GM23338 (cell line): ENCODE results near the gene ASPSCR1. TPM values are rescaled to one million over a fixed set of nuclear protein-coding genes. Genes with fewer than 3 reads are reported as not detected.
A peak's percentile ranks its signal among the peaks of the same experiment; 100 is the strongest.

Experiments
- ATAC-seq: fragments of 200-7000 bp; cut with Tn5 transposase; 3 replicates; pipeline ENCODE4 v1.9.1; 2020
- DNase-seq: peaks from one replicate; pipeline ENCODE4 v3.0.0-alpha.2; 2015; ENCODE audit warnings: low spot score
- H2AFZ ChIP-seq: fragments of 200-600 bp; sonication (generic); 2 replicates; pipeline ENCODE4 v1.8.0; 2016; ENCODE audit warnings: antibody characterized with exemption, mild to moderate bottlenecking, moderate library complexity
- H3F3A ChIP-seq: fragments of 200-600 bp; sonication (generic); replicated peaks from 2 replicates; pipeline ENCODE4 v1.8.0; 2017; ENCODE audit warnings: antibody characterized with exemption, mixed run types, low read depth
- H3K27ac ChIP-seq: fragments of 200-600 bp; sonication (generic); 2 replicates; pipeline ENCODE4 v1.6.1; 2016; ENCODE audit warnings: low read depth
- H3K27me3 ChIP-seq: fragments of 200-600 bp; sonication (generic); 2 replicates; pipeline ENCODE4 v1.8.0; 2016; ENCODE audit warnings: mild to moderate bottlenecking, mixed run types, moderate library complexity; ENCODE audit not compliant: insufficient read depth
- H3K36me3 ChIP-seq: fragments of 200-600 bp; sonication (generic); 2 replicates; pipeline ENCODE4 v1.8.0; 2016; ENCODE audit warnings: mild to moderate bottlenecking; ENCODE audit not compliant: insufficient read depth
- H3K4me1 ChIP-seq: fragments of 200-600 bp; sonication (generic); 2 replicates; pipeline ENCODE4 v1.8.0; 2016; ENCODE audit warnings: mild to moderate bottlenecking, moderate library complexity; ENCODE audit not compliant: insufficient read depth
- H3K4me2 ChIP-seq: fragments of 200-600 bp; sonication (generic); 2 replicates; pipeline ENCODE4 v1.7.1; 2017; ENCODE audit warnings: mixed run types
- H3K4me3 ChIP-seq: fragments of 200-600 bp; sonication (generic); 2 replicates; pipeline ENCODE4 v1.6.1; 2016; ENCODE audit warnings: mixed run types
- H3K79me2 ChIP-seq: fragments of 200-600 bp; sonication (generic); replicated peaks from 2 replicates; pipeline ENCODE4 v1.8.0; 2017; ENCODE audit warnings: mild to moderate bottlenecking; ENCODE audit not compliant: insufficient read depth
- H3K9me2 ChIP-seq: fragments of 200-600 bp; sonication (generic); 2 replicates; pipeline ENCODE4 v1.8.0; 2017; ENCODE audit not compliant: insufficient read depth
- H4K20me1 ChIP-seq: fragments of 200-600 bp; sonication (generic); replicated peaks from 2 replicates; pipeline ENCODE4 v1.8.0; 2017; ENCODE audit warnings: mild to moderate bottlenecking; ENCODE audit not compliant: insufficient read depth
- H3K27ac Mint-ChIP-seq: 2 replicates; pipeline ENCODE4 v1.8.0; 2020; ENCODE audit warnings: inconsistent platforms, mild to moderate bottlenecking, moderate library complexity, mixed read lengths
- H3K27me3 Mint-ChIP-seq: 3 replicates; pipeline ENCODE4 v1.8.0; 2022; ENCODE audit warnings: low read depth, mild to moderate bottlenecking, moderate library complexity, mixed read lengths, inconsistent platforms; ENCODE audit not compliant: insufficient read depth, poor library complexity
- H3K36me3 Mint-ChIP-seq: 3 replicates; pipeline ENCODE4 v1.8.0; 2021; ENCODE audit warnings: low read depth, mild to moderate bottlenecking, inconsistent platforms, moderate library complexity, mixed read lengths
- H3K4me1 Mint-ChIP-seq: 3 replicates; pipeline ENCODE4 v1.8.0; 2020; ENCODE audit warnings: mild to moderate bottlenecking, inconsistent platforms, mixed read lengths
- H3K4me3 Mint-ChIP-seq: 3 replicates; pipeline ENCODE4 v1.8.0; 2021; ENCODE audit warnings: moderate library complexity, mild to moderate bottlenecking, inconsistent platforms, mixed read lengths
- H3K9me3 Mint-ChIP-seq: 3 replicates; pipeline ENCODE4 v1.8.0; 2020; ENCODE audit warnings: moderate library complexity, mild to moderate bottlenecking, inconsistent platforms, mixed read lengths
- CREB1 ChIP-seq: fragments of 250-450 bp; sonication (Bioruptor Pico); IDR thresholded peaks from 2 replicates; pipeline ENCODE4 v1.5.0; 2020; ENCODE audit warnings: low read depth, mild to moderate bottlenecking, moderate library complexity
- EZH2 ChIP-seq: fragments of 200-600 bp; sonication (generic); IDR thresholded peaks from one replicate; pipeline ENCODE4 v1.8.0; 2017; ENCODE audit warnings: antibody characterized with exemption, mild to moderate bottlenecking, low read depth; ENCODE audit not compliant: unreplicated experiment
- EZH2phosphoT487 ChIP-seq: fragments of 200-600 bp; sonication (generic); IDR thresholded peaks from one replicate; pipeline ENCODE4 v1.8.1; 2018; ENCODE audit warnings: antibody characterized with exemption; ENCODE audit not compliant: unreplicated experiment
- JUNB ChIP-seq: IDR thresholded peaks from one replicate; pipeline ENCODE4 v1.6.1; 2016; ENCODE audit warnings: antibody characterized with exemption; ENCODE audit not compliant: unreplicated experiment
- NANOG ChIP-seq: IDR thresholded peaks from 2 replicates; pipeline ENCODE4 v1.6.1; 2016; ENCODE audit warnings: antibody characterized with exemption, borderline replicate concordance
- POLR2AphosphoS5 ChIP-seq: IDR thresholded peaks from 2 replicates; pipeline ENCODE4 v1.6.1; 2016; ENCODE audit warnings: antibody characterized with exemption, low read depth
- STAT1 ChIP-seq: IDR thresholded peaks from one replicate; pipeline ENCODE4 v1.6.1; 2016; ENCODE audit warnings: antibody characterized with exemption; ENCODE audit not compliant: unreplicated experiment
- ZNF114 ChIP-seq: fragments of 250-450 bp; sonication (Bioruptor Pico); IDR thresholded peaks from 2 replicates; pipeline ENCODE4 v1.5.0; 2020; ENCODE audit warnings: mild to moderate bottlenecking, moderate library complexity
- ZNF331 ChIP-seq: fragments of 250-450 bp; sonication (Bioruptor Pico); IDR thresholded peaks from 2 replicates; pipeline ENCODE4 v1.5.0; 2020; ENCODE audit warnings: low read depth, mild to moderate bottlenecking, moderate library complexity
- polyA plus RNA-seq: library from polyadenylated mRNA; unstranded; fragments of >200 nt; fragmentation: Nextera tagmentation; extraction: Ambion mirVana; gene quantifications from 2 replicates; pipeline ENCODE4 v1.2.1, GENCODE V29; 2016
- total RNA-seq: library from RNA; depleted of rRNA; stranded (reverse); fragments of >200 nt; shearing (Covaris generic); gene quantifications from 2 replicates; pipeline ENCODE4 v1.2.3, GENCODE V29; 2014
- TF ChIP-seq, protein P1 (sequence below), 2 experiments: fragments of 200-600 bp in 1 of 2; sonication (generic) in 1 of 2; conservative IDR thresholded peaks; 2 replicates each; pipeline versions ENCODE4 v1.5.1 to v1.6.1; 2016 to 2017; ENCODE audit warnings: antibody characterized with exemption in 2 of 2, low read depth in 2 of 2, mild to moderate bottlenecking in 2 of 2, moderate library complexity in 1 of 2
- TF ChIP-seq, protein P2 (sequence below): IDR thresholded peaks from one replicate; pipeline ENCODE4 v1.6.1; 2018; ENCODE audit warnings: antibody characterized with exemption; ENCODE audit not compliant: unreplicated experiment
- TF ChIP-seq, protein P3 (sequence below): IDR thresholded peaks from 2 replicates; pipeline ENCODE4 v1.6.1; 2016; ENCODE audit warnings: antibody characterized with exemption
- TF ChIP-seq, protein P4 (sequence below): fragments of 250-450 bp; sonication (Bioruptor Pico); IDR thresholded peaks from 2 replicates; pipeline ENCODE4 v1.5.0; 2020; ENCODE audit warnings: mild to moderate bottlenecking, moderate library complexity

ASPSCR1 gene
- total and polyA plus RNA-seq, 2 experiments from 2014 or later: 44.2 to 46.9 TPM

DNA sequence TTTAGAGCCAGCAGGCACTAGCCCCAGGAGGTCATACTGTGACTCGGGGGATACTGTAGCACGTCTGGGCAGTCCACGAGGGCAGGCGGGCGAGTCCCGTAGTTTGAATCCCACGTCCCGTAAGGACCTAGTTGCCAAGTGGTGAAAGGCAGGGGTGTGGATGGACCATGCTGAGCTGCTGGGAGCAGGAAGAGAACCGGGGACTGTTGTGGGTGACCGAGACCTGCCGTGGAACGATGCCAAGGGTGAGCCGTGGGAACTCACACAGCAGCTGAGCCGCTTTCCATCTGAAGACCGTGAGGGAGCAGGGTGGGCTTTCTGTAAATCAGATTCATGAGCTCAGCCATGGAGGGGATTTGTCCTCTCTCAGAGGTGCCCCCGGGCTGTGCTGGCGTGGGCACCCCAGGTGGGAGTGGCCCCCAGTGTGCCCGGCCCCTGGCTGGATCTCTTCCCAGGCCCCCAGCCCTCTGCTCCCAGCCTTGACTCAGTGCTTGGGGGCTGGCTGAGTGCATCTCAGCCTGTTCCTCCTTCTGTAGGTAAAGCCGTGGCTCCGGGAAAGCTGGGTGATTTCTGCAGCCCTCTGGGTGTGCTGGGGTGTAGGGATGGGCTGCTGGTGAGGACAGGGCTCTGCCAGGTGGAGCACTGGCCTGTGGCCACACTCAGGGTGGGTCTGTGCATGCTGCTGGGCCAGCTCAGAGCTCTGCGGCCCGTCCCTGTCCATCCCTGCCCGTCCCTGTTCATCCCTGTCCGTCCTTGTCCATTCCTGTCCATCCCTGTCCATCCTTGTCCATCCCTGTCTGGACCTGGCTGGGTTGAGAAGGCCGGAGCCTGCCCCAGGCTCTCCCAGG is 13.6 kb downstream of the ASPSCR1 start:
- peaks cover 6% of the 10 kb centered on the region for H4K20me1 ChIP-seq
- TF ChIP-seq CREB1 (CRISPR knock-in tag): no peak
- no peak for TF ChIP-seq POLR2AphosphoS5
- TF ChIP-seq, protein P1, sequence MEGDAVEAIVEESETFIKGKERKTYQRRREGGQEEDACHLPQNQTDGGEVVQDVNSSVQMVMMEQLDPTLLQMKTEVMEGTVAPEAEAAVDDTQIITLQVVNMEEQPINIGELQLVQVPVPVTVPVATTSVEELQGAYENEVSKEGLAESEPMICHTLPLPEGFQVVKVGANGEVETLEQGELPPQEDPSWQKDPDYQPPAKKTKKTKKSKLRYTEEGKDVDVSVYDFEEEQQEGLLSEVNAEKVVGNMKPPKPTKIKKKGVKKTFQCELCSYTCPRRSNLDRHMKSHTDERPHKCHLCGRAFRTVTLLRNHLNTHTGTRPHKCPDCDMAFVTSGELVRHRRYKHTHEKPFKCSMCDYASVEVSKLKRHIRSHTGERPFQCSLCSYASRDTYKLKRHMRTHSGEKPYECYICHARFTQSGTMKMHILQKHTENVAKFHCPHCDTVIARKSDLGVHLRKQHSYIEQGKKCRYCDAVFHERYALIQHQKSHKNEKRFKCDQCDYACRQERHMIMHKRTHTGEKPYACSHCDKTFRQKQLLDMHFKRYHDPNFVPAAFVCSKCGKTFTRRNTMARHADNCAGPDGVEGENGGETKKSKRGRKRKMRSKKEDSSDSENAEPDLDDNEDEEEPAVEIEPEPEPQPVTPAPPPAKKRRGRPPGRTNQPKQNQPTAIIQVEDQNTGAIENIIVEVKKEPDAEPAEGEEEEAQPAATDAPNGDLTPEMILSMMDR (conservative IDR thresholded peaks at IDR 0.05; ENCODE audit: low read depth in 2 of 2): no peak
- no peak for TF ChIP-seq JUNB
- no peak for TF ChIP-seq NANOG
- TF ChIP-seq EZH2phosphoT487: no peak
- no peak for TF ChIP-seq EZH2
- TF ChIP-seq, protein P2, sequence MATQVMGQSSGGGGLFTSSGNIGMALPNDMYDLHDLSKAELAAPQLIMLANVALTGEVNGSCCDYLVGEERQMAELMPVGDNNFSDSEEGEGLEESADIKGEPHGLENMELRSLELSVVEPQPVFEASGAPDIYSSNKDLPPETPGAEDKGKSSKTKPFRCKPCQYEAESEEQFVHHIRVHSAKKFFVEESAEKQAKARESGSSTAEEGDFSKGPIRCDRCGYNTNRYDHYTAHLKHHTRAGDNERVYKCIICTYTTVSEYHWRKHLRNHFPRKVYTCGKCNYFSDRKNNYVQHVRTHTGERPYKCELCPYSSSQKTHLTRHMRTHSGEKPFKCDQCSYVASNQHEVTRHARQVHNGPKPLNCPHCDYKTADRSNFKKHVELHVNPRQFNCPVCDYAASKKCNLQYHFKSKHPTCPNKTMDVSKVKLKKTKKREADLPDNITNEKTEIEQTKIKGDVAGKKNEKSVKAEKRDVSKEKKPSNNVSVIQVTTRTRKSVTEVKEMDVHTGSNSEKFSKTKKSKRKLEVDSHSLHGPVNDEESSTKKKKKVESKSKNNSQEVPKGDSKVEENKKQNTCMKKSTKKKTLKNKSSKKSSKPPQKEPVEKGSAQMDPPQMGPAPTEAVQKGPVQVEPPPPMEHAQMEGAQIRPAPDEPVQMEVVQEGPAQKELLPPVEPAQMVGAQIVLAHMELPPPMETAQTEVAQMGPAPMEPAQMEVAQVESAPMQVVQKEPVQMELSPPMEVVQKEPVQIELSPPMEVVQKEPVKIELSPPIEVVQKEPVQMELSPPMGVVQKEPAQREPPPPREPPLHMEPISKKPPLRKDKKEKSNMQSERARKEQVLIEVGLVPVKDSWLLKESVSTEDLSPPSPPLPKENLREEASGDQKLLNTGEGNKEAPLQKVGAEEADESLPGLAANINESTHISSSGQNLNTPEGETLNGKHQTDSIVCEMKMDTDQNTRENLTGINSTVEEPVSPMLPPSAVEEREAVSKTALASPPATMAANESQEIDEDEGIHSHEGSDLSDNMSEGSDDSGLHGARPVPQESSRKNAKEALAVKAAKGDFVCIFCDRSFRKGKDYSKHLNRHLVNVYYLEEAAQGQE: no peak
- TF ChIP-seq, protein P3, sequence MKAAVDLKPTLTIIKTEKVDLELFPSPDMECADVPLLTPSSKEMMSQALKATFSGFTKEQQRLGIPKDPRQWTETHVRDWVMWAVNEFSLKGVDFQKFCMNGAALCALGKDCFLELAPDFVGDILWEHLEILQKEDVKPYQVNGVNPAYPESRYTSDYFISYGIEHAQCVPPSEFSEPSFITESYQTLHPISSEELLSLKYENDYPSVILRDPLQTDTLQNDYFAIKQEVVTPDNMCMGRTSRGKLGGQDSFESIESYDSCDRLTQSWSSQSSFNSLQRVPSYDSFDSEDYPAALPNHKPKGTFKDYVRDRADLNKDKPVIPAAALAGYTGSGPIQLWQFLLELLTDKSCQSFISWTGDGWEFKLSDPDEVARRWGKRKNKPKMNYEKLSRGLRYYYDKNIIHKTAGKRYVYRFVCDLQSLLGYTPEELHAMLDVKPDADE: no peak
- TF ChIP-seq, protein P4, sequence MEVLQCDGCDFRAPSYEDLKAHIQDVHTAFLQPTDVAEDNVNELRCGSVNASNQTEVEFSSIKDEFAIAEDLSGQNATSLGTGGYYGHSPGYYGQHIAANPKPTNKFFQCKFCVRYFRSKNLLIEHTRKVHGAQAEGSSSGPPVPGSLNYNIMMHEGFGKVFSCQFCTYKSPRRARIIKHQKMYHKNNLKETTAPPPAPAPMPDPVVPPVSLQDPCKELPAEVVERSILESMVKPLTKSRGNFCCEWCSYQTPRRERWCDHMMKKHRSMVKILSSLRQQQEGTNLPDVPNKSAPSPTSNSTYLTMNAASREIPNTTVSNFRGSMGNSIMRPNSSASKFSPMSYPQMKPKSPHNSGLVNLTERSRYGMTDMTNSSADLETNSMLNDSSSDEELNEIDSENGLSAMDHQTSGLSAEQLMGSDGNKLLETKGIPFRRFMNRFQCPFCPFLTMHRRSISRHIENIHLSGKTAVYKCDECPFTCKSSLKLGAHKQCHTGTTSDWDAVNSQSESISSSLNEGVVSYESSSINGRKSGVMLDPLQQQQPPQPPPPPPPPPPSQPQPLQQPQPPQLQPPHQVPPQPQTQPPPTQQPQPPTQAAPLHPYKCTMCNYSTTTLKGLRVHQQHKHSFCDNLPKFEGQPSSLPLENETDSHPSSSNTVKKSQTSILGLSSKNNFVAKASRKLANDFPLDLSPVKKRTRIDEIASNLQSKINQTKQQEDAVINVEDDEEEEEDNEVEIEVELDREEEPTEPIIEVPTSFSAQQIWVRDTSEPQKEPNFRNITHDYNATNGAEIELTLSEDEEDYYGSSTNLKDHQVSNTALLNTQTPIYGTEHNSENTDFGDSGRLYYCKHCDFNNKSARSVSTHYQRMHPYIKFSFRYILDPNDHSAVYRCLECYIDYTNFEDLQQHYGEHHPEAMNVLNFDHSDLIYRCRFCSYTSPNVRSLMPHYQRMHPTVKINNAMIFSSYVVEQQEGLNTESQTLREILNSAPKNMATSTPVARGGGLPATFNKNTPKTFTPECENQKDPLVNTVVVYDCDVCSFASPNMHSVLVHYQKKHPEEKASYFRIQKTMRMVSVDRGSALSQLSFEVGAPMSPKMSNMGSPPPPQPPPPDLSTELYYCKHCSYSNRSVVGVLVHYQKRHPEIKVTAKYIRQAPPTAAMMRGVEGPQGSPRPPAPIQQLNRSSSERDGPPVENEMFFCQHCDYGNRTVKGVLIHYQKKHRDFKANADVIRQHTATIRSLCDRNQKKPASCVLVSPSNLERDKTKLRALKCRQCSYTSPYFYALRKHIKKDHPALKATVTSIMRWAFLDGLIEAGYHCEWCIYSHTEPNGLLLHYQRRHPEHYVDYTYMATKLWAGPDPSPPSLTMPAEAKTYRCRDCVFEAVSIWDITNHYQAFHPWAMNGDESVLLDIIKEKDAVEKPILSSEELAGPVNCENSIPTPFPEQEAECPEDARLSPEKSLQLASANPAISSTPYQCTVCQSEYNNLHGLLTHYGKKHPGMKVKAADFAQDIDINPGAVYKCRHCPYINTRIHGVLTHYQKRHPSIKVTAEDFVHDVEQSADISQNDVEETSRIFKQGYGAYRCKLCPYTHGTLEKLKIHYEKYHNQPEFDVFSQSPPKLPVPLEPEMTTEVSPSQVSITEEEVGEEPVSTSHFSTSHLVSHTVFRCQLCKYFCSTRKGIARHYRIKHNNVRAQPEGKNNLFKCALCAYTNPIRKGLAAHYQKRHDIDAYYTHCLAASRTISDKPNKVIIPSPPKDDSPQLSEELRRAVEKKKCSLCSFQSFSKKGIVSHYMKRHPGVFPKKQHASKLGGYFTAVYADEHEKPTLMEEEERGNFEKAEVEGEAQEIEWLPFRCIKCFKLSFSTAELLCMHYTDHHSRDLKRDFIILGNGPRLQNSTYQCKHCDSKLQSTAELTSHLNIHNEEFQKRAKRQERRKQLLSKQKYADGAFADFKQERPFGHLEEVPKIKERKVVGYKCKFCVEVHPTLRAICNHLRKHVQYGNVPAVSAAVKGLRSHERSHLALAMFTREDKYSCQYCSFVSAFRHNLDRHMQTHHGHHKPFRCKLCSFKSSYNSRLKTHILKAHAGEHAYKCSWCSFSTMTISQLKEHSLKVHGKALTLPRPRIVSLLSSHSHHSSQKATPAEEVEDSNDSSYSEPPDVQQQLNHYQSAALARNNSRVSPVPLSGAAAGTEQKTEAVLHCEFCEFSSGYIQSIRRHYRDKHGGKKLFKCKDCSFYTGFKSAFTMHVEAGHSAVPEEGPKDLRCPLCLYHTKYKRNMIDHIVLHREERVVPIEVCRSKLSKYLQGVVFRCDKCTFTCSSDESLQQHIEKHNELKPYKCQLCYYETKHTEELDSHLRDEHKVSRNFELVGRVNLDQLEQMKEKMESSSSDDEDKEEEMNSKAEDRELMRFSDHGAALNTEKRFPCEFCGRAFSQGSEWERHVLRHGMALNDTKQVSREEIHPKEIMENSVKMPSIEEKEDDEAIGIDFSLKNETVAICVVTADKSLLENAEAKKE (CRISPR knock-in tag): no peak
- TF ChIP-seq ZNF331 (CRISPR knock-in tag): no peak
- TF ChIP-seq ZNF114: no peak
- TF ChIP-seq STAT1: no peak
- Mint-ChIP-seq H3K27me3 (peaks cover 12% of the 10 kb centered on the region), H3K36me3 (peaks cover 14% of the 10 kb centered on the region), H3K4me1 (peaks cover 27% of the 10 kb centered on the region), H3K4me3 (peak overlapping the region; percentile 49; the same call in 1 of the 3 replicates), H3K9me3 (no peaks in the 10 kb centered on the region), H3K27ac (peak overlapping the region; percentile 35; the same call in 1 of the 2 replicates)
- no peak for DNase-seq
- H3K4me1 ChIP-seq: peaks cover 11% of the 10 kb centered on the region; the same call in 1 of the 2 replicates
- no peaks in the 10 kb centered on the region for H3K36me3 ChIP-seq
- H3K79me2 ChIP-seq: no peaks in the 10 kb centered on the region
- ATAC-seq: peak; percentile 2; the same call in 1 of the 3 replicates
- H3F3A ChIP-seq: 0 out of 2 replicates have a peak, but pooled peaks cover 3% of the 10 kb centered on the region
- H3K4me2 ChIP-seq: no peak overlapping the region
- H3K9me2 ChIP-seq: no peaks in the 10 kb centered on the region
- no peak overlapping the region for H3K4me3 ChIP-seq
- H3K27me3 ChIP-seq: no peaks in the 10 kb centered on the region
- H3K27ac ChIP-seq: no peak overlapping the region
- no peak overlapping the region for H2AFZ ChIP-seq
